HG02840 (cell line): Measurements from ENCODE around the gene CELF3.

ENCODE experiments used
- ATAC-seq: cut with Tn5 transposase; IDR thresholded peaks from one replicate; pipeline ENCODE4 v1.9.1; 2021; ENCODE audit warnings: mild to moderate bottlenecking, moderate library complexity, moderate number of reproducible peaks; ENCODE audit not compliant: unreplicated experiment, low FRiP score

Gene CELF3

GRCh38 chr1:151720974-151721787 lies 4.6 kb upstream of the CELF3 start, which contains the start of gene RIIAD1:
Gene RIIAD1, plus strand, starts transcription at chr1:151721522. Its CDS starts 15 bp downstream, at chr1:151721537.
- ATAC-seq, result no peak

GRCh38 chr1:151720554-151720953 lies 4.0 kb upstream of the CELF3 start:
- no peak for ATAC-seq

DNA sequence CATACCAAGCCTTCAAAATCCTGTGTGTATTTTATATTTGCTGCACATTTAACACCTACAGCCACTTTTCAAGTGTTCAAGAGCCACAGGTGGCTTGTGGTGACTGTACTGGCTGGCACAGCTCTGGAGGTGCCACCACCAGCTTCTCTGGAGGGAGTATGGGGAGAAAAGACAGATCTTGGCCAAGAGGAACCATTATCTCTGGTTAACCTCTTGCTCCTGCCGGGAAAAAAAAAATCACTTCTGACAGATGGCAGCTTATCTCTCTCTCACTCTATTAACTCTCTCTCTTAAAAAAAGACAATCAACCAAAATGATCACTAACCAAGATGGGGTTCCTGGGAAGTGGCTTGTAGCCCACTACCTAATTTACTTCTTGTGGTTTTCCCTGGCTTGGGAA lies 3.5 kb upstream of the CELF3 start:
- no peak for ATAC-seq

- ATAC-seq, result no peak
Observed at GRCh38 chr1:151718666-151719065, 2.1 kb upstream of the CELF3 start.

GRCh38 chr1:151718011-151718431 lies 1.4 kb upstream of the CELF3 start:
- no peak for ATAC-seq

DNA sequence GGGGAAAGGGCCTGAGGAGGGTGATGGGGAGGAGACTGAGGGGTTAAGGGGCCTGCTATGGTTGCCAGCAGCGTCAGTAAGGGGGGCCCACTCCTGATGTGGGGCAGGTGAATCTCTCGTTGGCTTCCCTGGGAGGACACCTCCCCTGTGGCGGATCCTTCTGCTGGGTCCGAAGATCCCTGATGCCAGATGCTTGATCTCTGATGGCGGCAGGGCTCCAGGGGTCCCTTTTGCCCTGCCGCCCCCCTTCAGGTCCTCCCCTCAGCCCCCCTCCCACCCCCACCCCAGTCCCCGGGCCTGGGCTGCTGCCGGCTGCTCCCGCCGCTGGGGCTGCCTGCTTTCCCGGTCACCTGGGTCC lies 219 bp downstream of the CELF3 start:
- no peak for ATAC-seq

- no peak for ATAC-seq
Observed at GRCh38 chr1:151715726-151716404, 738 bp downstream of the CELF3 start.

DNA sequence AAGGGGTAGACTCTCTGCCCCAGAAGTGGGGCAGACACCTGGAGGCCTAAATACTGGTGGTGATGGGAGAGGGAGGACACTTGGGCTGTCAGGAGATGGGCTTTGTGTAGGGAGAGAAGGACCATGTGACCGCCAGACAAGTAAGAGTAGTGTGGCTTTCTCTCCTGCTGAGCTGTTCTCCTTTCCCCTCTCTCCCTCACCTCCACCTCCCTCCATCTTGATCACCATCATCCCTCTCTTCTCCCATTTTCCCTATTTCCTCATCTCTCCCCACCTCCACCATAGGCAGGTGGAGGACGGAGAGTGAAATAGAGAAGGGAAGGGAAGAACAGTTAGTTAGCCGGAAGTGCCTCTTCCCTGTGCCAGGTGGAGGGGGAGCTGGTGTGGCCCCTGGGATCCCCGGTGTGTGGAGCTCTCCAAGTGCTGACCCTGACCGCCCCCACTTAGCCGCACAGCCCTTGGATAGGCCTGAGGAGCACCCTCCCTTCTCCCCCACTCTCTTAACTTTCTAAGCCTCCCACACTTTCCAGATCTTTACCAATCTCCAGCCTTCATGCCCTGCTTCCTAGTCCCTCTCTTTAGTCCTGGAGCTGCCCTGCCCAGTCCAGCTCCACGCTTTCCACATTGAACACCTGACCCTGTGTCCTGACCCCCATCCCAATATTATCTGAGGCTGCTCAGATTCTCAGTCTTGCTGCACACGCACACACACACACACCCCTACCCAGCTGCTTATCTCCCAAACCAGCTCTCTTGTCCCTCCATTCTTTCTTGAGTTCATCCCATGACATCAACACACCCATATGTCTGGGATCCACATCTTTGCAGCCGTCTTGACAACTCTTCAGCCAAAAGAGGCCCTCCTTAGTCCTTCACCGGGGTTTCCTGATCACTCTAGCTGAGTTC lies 1.5 kb downstream of the CELF3 start:
- no peak for ATAC-seq

DNA sequence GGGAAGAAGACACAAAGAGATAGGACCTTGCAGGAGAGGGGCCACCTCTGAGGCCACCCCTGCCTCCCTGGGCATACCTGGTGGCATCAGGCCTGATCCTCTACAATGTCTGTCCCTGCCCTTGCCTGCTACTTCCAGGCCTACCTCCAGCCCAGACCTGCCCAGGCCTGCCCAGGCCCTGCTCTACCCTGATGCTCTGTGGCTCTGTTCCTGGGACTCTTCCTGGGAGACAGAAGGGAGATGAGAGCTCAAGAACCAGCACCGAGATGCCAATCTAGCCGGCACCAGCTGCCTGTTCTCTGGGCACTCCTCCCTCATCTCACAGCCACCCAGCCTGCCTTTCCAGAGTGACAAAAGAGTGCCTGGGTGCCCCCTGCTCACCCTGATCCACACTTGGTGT lies 2.7 kb downstream of the CELF3 start:
- no peak for ATAC-seq

GRCh38 chr1:151713044-151713443 lies 3.6 kb downstream of the CELF3 start:
- no peak for ATAC-seq

DNA sequence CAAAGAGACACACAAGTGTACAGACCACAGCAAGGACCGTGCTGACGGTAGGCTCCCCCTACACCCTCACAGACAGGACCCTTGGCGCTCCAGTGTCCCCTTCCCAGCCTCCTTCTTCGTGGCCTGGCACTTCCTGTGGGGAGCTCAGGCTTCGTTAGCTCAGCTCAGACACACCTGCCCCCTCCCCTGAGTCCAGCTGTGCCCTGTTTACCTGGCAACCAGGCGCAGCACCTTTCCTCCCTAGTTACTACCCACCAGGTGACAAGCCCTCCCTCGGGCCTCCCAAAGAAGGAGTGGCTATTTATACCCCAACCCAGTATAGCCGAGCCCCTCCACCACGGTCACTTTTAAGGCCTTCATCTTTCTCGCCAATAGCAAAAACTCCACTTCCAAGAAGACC lies 4.7 kb downstream of the CELF3 start:
- ATAC-seq, result no peak

GRCh38 chr1:151711044-151711800 lies 5.4 kb downstream of the CELF3 start:
- no peak for ATAC-seq

GRCh38 chr1:151710187-151710840 lies 6.3 kb downstream of the CELF3 start:
- no peak for ATAC-seq

DNA sequence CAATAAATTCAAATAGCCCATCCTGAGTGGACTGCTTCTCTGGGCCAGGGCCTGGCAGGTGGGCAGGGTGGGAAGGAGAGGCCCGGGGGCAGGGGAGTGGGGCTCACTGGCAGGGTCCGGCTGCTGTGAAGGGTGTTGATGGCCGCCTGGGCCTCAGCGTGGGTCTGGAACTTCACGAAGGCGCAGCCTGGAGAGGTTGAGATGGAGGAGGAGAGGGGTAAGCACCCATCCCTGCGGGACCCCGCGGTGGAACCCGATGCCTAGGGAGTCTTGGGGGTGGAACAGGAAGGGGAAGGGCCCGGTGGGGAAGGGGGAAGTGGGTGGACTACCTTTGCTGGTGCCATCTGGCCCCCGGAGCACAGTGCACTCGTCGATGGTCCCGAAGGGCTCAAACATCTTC lies 7.7 kb downstream of the CELF3 start:
- ATAC-seq, result no peak

DNA sequence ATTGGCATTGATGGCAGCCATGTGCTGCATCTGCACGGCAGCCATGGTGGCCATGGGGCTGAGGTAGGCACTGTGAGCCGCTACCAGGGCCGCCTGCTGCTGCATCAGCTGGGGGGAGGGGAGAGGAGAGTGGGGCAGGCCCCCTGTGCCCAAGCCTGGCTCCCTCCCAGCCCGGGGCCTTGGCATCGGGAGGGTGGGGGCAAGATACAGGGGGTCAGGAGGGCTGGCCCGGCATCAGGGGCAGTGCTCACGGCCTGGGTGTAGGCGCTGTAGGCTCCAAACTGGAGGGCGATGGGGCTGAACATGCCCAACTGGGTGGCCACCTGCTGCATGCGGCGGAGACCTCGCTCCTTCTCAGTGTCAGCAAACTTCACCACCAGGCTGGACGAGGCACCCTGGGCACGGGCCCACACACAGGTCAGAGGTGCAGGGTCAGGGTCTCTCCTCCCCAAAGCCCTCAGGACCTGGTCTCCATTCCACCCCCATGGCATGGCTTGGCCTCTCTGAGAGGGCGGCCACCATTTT lies 9.0 kb downstream of the CELF3 start:
- ATAC-seq, result no peak

- no peak for ATAC-seq
Observed at GRCh38 chr1:151706464-151707415, 9.9 kb downstream of the CELF3 start.

GRCh38 chr1:151705753-151706463 lies 10.7 kb downstream of the CELF3 start:
- no peak for ATAC-seq

DNA sequence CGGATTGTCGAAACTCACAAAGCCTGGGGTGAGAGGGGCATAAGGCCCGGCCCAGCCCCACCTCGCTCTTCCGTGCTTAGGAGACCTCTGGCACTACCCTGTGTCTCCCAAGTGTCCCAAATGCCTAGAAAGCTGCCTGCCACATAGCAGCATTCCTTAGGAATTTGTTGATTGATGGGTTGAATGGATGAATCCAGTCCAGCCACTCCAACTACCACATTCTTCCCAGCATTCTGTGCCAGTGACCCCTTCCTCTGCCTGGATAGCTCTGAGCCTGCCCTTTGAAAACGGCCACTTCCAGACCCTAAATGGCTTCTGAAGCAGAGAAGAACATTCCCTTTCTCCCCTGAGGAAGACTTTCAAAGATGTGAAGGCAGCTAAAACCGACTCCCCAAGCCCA lies 11.5 kb downstream of the CELF3 start:
- ATAC-seq, result no peak
